ENCODE results near the gene DPAGT1. TPM values are rescaled to one million over a fixed set of nuclear protein-coding genes. Genes with fewer than 3 reads are reported as not detected.

DPAGT1 gene
- total RNA-seq: 13.8 and 16.6 TPM in 2 replicates

GRCh38 chr11:119101759-119102423 lies at the start of gene DPAGT1:
Gene DPAGT1, minus strand, starts transcription at chr11:119101853. Its CDS starts 198 bp downstream, at chr11:119101655.

DNA sequence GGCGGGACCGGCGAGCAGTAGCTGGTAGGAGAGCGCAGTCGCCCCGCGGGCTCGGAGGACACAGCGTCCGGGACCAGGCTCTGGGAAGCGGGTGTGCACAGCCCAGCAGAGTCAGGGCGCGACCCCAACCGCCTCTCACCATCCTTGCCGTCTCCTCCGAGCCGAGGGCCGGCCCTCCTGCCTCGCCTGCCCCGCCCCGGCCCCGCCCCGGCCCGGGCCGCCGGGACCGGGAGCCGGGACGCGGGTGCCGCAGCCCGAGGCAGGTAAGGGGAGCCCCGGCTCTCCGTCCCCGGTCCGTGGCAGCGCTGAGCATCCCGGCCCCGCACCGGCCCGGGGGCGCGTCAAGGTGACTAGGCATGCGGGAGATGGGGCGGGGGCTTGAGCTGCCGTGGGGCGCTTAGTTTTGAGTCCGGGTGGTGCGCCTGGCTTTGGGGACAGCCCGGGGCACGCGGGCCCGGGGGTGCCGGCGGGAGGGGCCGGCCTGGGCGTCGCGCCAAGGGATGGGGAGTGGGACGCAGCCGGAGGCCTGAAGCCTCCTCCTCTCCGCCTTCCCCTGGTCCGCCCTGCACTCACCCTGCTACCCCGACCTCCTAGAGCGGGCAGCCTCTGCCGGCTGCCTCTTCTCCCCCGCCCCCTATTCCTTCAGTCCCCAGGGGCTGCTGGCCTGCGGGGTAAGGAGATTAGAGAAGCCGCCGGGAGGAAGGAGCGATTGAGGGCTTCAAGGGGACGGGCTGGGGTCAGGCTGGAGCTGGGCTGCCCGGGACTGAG lies 47.5 kb upstream of the DPAGT1 start, which contains the start of gene ABCG4:
ABCG4 (plus strand) TSS at position 35 of the 768 bp plus-strand sequence. CDS start 914 bp downstream, outside the sequence.

GRCh38 chr11:119121008-119121810 lies 19.6 kb upstream of the DPAGT1 start, which contains the start of gene HINFP:
Gene HINFP, plus strand, starts transcription at chr11:119121580. Its CDS starts 5,365 bp downstream, at chr11:119126945.

GRCh38 chr11:119106564-119107537 lies 5.2 kb upstream of the DPAGT1 start, which contains the start of gene C2CD2L:
Gene C2CD2L, plus strand, starts transcription at chr11:119107344. Its CDS starts 398 bp downstream, at chr11:119107742.

GRCh38 chr11:119084663-119085436 lies 16.8 kb downstream of the DPAGT1 start, which contains the start of gene HMBS:
Gene HMBS, plus strand, starts transcription at chr11:119084881. Its CDS starts 153 bp downstream, at chr11:119085034.

DNA sequence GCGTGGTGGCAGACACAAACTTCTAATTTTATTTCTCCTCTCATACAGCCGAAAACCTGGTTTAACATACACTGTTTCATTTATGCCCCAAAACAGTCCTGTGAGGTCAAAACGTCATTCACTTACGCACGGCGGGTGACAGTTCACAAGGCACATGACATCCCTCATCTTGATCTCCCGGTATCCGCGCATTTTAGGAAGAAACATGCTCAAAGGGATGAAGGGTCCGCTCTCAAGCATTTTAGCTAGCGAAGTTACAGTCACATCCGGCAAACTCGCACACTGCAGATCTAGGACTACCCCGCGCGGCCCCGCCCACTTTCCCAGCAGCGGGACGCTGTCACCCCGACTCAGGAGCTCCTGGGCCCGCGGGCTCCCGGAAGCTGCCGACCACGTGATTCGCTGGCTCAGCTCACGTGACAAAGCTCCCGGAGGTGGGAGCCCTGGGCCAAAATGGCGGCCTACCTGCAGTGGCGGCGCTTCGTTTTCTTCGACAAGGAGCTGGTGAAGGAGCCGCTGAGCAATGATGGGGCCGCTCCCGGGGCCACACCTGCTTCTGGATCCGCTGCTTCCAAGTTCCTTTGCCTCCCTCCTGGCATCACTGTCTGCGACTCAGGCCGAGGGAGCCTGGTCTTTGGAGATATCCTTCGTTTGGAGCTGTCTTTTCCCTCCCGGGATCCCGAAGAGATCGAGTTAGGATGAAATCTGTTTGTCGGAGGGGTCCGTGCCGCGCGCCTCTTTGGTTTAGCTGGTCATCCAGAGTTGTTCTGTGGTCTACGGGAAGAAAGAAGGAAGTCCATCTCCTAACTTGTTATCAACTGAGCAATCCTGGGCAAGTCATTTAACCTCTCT lies 34.1 kb downstream of the DPAGT1 start, which contains the start of gene VPS11:
VPS11 (plus strand) TSS at position 448 of the 852 bp plus-strand sequence; CDS start at position 454, 6 bp downstream.

GRCh38 chr11:119057000-119057769 lies 44.5 kb downstream of the DPAGT1 start, which contains the start of gene HYOU1:
Gene HYOU1, minus strand, starts transcription at chr11:119057205. Its CDS starts 1,045 bp downstream, at chr11:119056160.

Other genes with a start within 250 kb of the DPAGT1 start
- not detected in 2 replicates for gene CXCR5, start 218.0 kb downstream of the DPAGT1 start, total RNA-seq
- gene BCL9L, start 175.9 kb downstream of the DPAGT1 start, total RNA-seq: 8.4 and 23.0 TPM in 2 replicates
- gene UPK2, start 145.6 kb downstream of the DPAGT1 start, total RNA-seq: not detected in 2 replicates
- gene FOXR1, start 130.1 kb downstream of the DPAGT1 start, total RNA-seq: not detected in 2 replicates
- gene CENATAC, start 103.7 kb downstream of the DPAGT1 start, total RNA-seq: 9.8 and 20.2 TPM in 2 replicates
- 827 and 897 TPM in 2 replicates for gene RPS25, start 83.5 kb downstream of the DPAGT1 start, total RNA-seq
- gene TRAPPC4, start 83.1 kb downstream of the DPAGT1 start, total RNA-seq: 82.5 and 86.3 TPM in 2 replicates
- gene SLC37A4, start 71.0 kb downstream of the DPAGT1 start, total RNA-seq: 9.1 and 10.0 TPM in 2 replicates
- 159 and 185 TPM in 2 replicates for gene HYOU1, start 44.6 kb downstream of the DPAGT1 start, total RNA-seq
- gene VPS11, start 34.0 kb downstream of the DPAGT1 start, total RNA-seq: 26.3 and 27.6 TPM in 2 replicates
- gene HMBS, start 17.0 kb downstream of the DPAGT1 start, total RNA-seq: 2.9 and 5.6 TPM in 2 replicates
- gene C2CD2L, start 5.5 kb upstream of the DPAGT1 start, total RNA-seq: 1.8 and 4.0 TPM in 2 replicates
- 12.2 and 14.8 TPM in 2 replicates for gene HINFP, start 19.7 kb upstream of the DPAGT1 start, total RNA-seq
- 0.27 and 0.38 TPM in 2 replicates for gene ABCG4, start 47.2 kb upstream of the DPAGT1 start, total RNA-seq
- gene NLRX1, start 66.9 kb upstream of the DPAGT1 start, total RNA-seq: 9.4 and 15.1 TPM in 2 replicates
- 0.19 TPM in 1 of 2 replicates, not detected in the other for gene NHERF4, start 83.6 kb upstream of the DPAGT1 start, total RNA-seq
- 10.8 and 13.6 TPM in 2 replicates for gene CBL, start 104.5 kb upstream of the DPAGT1 start, total RNA-seq
- 1,233 and 1,581 TPM in 2 replicates for gene MCAM, start 215.3 kb upstream of the DPAGT1 start, total RNA-seq
- gene RNF26, start 232.7 kb upstream of the DPAGT1 start, total RNA-seq: 2.9 and 4.4 TPM in 2 replicates
- gene C1QTNF5, start 239.0 kb upstream of the DPAGT1 start, total RNA-seq: 58.2 and 65.6 TPM in 2 replicates
- under 0.01 TPM in 1 of 2 replicates, not detected in the other for gene MFRP, start 244.9 kb upstream of the DPAGT1 start, total RNA-seq

Measured in endothelial cell of coronary artery (primary cell).